SK-N-SH treated with all-trans-retinoic acid at 6 μM for 48 hours (cell line): Measurements from ENCODE around the gene ABI3.
A peak's percentile ranks its signal among the peaks of the same experiment; 100 is the strongest.

ENCODE experiments used
- ATAC-seq: fragments of 200-7000 bp; cut with Tn5 transposase; 3 replicates; pipeline ENCODE4 v1.9.1; 2020; ENCODE audit warnings: mild to moderate bottlenecking, moderate library complexity
- BACH2 ChIP-seq: fragments of 250-450 bp; sonication (Bioruptor Pico); IDR thresholded peaks from 2 replicates; pipeline ENCODE4 v1.9.0; 2021; ENCODE audit warnings: mild to moderate bottlenecking, borderline replicate concordance
- CSDC2 ChIP-seq: fragments of 250-450 bp; sonication (Bioruptor Pico); IDR thresholded peaks from 2 replicates; pipeline ENCODE4 v1.5.0; 2020; ENCODE audit warnings: mild to moderate bottlenecking, moderate library complexity
- ESRRG ChIP-seq: fragments of 250-450 bp; sonication (Bioruptor Pico); IDR thresholded peaks from 2 replicates; pipeline ENCODE4 v1.6.1; 2021; ENCODE audit warnings: mild to moderate bottlenecking
- GLIS3 ChIP-seq: fragments of 250-450 bp; sonication (Bioruptor Pico); IDR thresholded peaks from 2 replicates; pipeline ENCODE4 v1.5.0; 2020; ENCODE audit warnings: mild to moderate bottlenecking, moderate library complexity
- ISL1 ChIP-seq: fragments of 250-450 bp; sonication (Bioruptor Pico); IDR thresholded peaks from 2 replicates; pipeline ENCODE4 v2.1.2; 2022; ENCODE audit warnings: mild to moderate bottlenecking, moderate library complexity
- OSR1 ChIP-seq: fragments of 250-450 bp; sonication (Bioruptor Pico); IDR thresholded peaks from 2 replicates; pipeline ENCODE4 v1.8.0; 2022; ENCODE audit warnings: moderate library complexity, mild to moderate bottlenecking, inconsistent platforms
- PPARA ChIP-seq: fragments of 250-450 bp; sonication (Bioruptor Pico); IDR thresholded peaks from 2 replicates; pipeline ENCODE4 v1.5.0; 2020; ENCODE audit warnings: mild to moderate bottlenecking, borderline replicate concordance
- SNAI2 ChIP-seq: fragments of 250-450 bp; sonication (Bioruptor Pico); IDR thresholded peaks from 2 replicates; pipeline ENCODE4 v1.5.0; 2020; ENCODE audit warnings: mild to moderate bottlenecking, moderate library complexity
- TCF4 ChIP-seq: fragments of 250-450 bp; sonication (Bioruptor Pico); IDR thresholded peaks from 2 replicates; pipeline ENCODE4 v1.8.0; 2021; ENCODE audit warnings: mild to moderate bottlenecking, moderate library complexity, borderline replicate concordance
- TOX ChIP-seq: fragments of 250-450 bp; sonication (Bioruptor Pico); IDR thresholded peaks from 2 replicates; pipeline ENCODE4 v1.8.0; 2021; ENCODE audit warnings: mild to moderate bottlenecking, moderate library complexity, borderline replicate concordance
- ZC3H10 ChIP-seq: fragments of 250-450 bp; sonication (Bioruptor Pico); IDR thresholded peaks from 2 replicates; pipeline ENCODE4 v1.5.1; 2021; ENCODE audit warnings: mild to moderate bottlenecking, moderate library complexity
- ZFP3 ChIP-seq: fragments of 250-450 bp; sonication (Bioruptor Pico); IDR thresholded peaks from 2 replicates; pipeline ENCODE4 v1.5.0; 2020; ENCODE audit warnings: mild to moderate bottlenecking, moderate library complexity
- ZFP30 ChIP-seq: fragments of 450-650 bp; formaldehyde crosslinking; IDR thresholded peaks from 2 replicates; pipeline ENCODE4 v1.5.0; 2022; ENCODE audit warnings: mild to moderate bottlenecking, moderate library complexity
- ZNF565 ChIP-seq: fragments of 450-650 bp; formaldehyde crosslinking; conservative IDR thresholded peaks from 2 replicates; pipeline ENCODE4 v1.5.0; 2020; ENCODE audit warnings: low read depth, mild to moderate bottlenecking, moderate library complexity
- ZNF70 ChIP-seq: fragments of 450-650 bp; formaldehyde crosslinking; IDR thresholded peaks from 2 replicates; pipeline ENCODE4 v1.5.0; 2020; ENCODE audit warnings: mild to moderate bottlenecking, moderate library complexity
- ZNF8 ChIP-seq: fragments of 450-650 bp; formaldehyde crosslinking; IDR thresholded peaks from 2 replicates; pipeline ENCODE4 v1.5.0; 2020; ENCODE audit warnings: mild to moderate bottlenecking, moderate library complexity
- TF ChIP-seq, protein P1 (sequence below): fragments of 250-450 bp; sonication (Bioruptor Pico); IDR thresholded peaks from 2 replicates; pipeline ENCODE4 v1.8.0; 2020; ENCODE audit warnings: mild to moderate bottlenecking, moderate library complexity, borderline replicate concordance
- TF ChIP-seq, protein P2 (sequence below): fragments of 250-450 bp; sonication (Bioruptor Pico); IDR thresholded peaks from 2 replicates; pipeline ENCODE4 v1.5.1; 2020; ENCODE audit warnings: low read depth, mild to moderate bottlenecking, moderate library complexity
- TF ChIP-seq, protein P3 (sequence below): fragments of 250-450 bp; sonication (Bioruptor Pico); IDR thresholded peaks from 2 replicates; pipeline ENCODE4 v1.8.0; 2021; ENCODE audit warnings: low read depth, mild to moderate bottlenecking, moderate library complexity, borderline replicate concordance
- TF ChIP-seq, protein P4 (sequence below): fragments of 250-450 bp; sonication (Bioruptor Pico); IDR thresholded peaks from 2 replicates; pipeline ENCODE4 v1.5.0; 2020; ENCODE audit warnings: mild to moderate bottlenecking, moderate library complexity

The ABI3 gene

DNA sequence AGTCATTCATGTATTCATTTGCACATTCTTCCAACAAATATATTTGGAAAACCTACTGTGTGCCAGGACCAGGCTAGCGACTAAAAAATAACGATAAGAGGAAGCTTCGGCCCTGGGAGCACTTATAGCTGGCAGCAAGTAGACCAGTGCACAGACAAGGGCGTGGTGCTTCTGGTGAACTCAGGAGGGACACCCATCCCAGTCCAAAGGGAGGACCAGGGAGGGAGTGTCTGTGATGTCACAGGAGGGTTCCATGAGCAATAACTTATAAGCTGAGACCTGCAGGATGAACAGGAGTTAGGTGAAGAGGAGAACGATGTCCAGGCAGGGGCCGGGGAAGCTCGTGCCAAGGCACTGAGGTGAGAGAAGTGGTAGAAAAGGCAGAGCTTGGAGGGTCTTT, 37.4 kb downstream of the ABI3 start:
- no peak for TF ChIP-seq ZNF70 (CRISPR knock-in tag)
- no peak for TF ChIP-seq ZNF8
- no peak for TF ChIP-seq TOX (CRISPR knock-in tag)
- no peak for TF ChIP-seq ZFP30
- no peak for TF ChIP-seq GLIS3 (CRISPR knock-in tag)
- TF ChIP-seq PPARA (CRISPR knock-in tag), result no peak
- TF ChIP-seq TCF4 (CRISPR knock-in tag), result no peak
- no peak for TF ChIP-seq ESRRG (CRISPR knock-in tag)
- no peak for TF ChIP-seq ZFP3
- no peak for TF ChIP-seq SNAI2 (CRISPR knock-in tag)
- TF ChIP-seq, protein P1, sequence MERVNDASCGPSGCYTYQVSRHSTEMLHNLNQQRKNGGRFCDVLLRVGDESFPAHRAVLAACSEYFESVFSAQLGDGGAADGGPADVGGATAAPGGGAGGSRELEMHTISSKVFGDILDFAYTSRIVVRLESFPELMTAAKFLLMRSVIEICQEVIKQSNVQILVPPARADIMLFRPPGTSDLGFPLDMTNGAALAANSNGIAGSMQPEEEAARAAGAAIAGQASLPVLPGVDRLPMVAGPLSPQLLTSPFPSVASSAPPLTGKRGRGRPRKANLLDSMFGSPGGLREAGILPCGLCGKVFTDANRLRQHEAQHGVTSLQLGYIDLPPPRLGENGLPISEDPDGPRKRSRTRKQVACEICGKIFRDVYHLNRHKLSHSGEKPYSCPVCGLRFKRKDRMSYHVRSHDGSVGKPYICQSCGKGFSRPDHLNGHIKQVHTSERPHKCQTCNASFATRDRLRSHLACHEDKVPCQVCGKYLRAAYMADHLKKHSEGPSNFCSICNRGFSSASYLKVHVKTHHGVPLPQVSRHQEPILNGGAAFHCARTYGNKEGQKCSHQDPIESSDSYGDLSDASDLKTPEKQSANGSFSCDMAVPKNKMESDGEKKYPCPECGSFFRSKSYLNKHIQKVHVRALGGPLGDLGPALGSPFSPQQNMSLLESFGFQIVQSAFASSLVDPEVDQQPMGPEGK, result no peak
- ATAC-seq, result no peak

DNA sequence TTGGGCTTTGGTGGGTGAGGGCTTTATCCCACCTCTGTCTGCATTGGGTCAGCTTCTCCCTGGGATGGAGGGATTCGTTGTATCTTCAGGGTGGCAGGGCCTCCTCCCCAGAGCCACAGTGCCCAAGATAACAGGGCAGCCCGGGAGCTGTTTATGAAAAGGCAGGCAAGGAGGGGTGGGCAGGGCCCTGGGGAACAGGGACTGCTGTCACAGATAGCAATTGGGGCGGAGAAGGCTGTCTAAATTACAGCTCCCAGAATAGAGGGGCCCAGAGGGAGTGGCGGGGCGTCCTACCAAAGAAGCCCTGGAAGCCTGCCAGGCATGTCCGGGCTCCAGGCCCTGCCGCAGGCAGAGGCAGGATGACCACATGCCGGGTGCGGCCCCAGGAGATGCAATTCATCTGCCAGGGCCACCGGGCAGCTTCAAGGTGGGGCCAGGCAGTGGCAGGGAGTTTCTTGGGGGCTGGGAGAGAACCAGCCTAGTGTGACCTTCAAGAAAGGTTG, 38.8 kb downstream of the ABI3 start:
- ATAC-seq, result peak; percentile 52
- TF ChIP-seq ZNF8, result no peak
- TF ChIP-seq ZFP30, result no peak
- no peak for TF ChIP-seq BACH2 (CRISPR knock-in tag)
- TF ChIP-seq, protein P2, sequence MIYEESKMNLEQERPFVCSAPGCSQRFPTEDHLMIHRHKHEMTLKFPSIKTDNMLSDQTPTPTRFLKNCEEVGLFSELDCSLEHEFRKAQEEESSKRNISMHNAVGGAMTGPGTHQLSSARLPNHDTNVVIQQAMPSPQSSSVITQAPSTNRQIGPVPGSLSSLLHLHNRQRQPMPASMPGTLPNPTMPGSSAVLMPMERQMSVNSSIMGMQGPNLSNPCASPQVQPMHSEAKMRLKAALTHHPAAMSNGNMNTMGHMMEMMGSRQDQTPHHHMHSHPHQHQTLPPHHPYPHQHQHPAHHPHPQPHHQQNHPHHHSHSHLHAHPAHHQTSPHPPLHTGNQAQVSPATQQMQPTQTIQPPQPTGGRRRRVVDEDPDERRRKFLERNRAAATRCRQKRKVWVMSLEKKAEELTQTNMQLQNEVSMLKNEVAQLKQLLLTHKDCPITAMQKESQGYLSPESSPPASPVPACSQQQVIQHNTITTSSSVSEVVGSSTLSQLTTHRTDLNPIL (CRISPR knock-in tag), result no peak
- TF ChIP-seq CSDC2 (CRISPR knock-in tag), result no peak
- TF ChIP-seq ESRRG (CRISPR knock-in tag), result no peak
- TF ChIP-seq ZNF565 (CRISPR knock-in tag), result no peak
- TF ChIP-seq PPARA (CRISPR knock-in tag), result no peak
- TF ChIP-seq ZNF70 (CRISPR knock-in tag), result no peak
- TF ChIP-seq TOX (CRISPR knock-in tag), result no peak
- TF ChIP-seq TCF4 (CRISPR knock-in tag), result no peak
- TF ChIP-seq, protein P3, sequence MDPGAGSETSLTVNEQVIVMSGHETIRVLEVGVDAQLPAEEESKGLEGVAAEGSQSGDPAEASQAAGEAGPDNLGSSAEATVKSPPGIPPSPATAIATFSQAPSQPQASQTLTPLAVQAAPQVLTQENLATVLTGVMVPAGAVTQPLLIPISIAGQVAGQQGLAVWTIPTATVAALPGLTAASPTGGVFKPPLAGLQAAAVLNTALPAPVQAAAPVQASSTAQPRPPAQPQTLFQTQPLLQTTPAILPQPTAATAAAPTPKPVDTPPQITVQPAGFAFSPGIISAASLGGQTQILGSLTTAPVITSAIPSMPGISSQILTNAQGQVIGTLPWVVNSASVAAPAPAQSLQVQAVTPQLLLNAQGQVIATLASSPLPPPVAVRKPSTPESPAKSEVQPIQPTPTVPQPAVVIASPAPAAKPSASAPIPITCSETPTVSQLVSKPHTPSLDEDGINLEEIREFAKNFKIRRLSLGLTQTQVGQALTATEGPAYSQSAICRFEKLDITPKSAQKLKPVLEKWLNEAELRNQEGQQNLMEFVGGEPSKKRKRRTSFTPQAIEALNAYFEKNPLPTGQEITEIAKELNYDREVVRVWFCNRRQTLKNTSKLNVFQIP (CRISPR knock-in tag), result no peak
- TF ChIP-seq ZFP3, result no peak
- TF ChIP-seq OSR1, result no peak
- TF ChIP-seq SNAI2 (CRISPR knock-in tag), result no peak
- TF ChIP-seq, protein P4, sequence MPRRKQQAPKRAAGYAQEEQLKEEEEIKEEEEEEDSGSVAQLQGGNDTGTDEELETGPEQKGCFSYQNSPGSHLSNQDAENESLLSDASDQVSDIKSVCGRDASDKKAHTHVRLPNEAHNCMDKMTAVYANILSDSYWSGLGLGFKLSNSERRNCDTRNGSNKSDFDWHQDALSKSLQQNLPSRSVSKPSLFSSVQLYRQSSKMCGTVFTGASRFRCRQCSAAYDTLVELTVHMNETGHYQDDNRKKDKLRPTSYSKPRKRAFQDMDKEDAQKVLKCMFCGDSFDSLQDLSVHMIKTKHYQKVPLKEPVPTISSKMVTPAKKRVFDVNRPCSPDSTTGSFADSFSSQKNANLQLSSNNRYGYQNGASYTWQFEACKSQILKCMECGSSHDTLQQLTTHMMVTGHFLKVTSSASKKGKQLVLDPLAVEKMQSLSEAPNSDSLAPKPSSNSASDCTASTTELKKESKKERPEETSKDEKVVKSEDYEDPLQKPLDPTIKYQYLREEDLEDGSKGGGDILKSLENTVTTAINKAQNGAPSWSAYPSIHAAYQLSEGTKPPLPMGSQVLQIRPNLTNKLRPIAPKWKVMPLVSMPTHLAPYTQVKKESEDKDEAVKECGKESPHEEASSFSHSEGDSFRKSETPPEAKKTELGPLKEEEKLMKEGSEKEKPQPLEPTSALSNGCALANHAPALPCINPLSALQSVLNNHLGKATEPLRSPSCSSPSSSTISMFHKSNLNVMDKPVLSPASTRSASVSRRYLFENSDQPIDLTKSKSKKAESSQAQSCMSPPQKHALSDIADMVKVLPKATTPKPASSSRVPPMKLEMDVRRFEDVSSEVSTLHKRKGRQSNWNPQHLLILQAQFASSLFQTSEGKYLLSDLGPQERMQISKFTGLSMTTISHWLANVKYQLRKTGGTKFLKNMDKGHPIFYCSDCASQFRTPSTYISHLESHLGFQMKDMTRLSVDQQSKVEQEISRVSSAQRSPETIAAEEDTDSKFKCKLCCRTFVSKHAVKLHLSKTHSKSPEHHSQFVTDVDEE (CRISPR knock-in tag), result no peak
- TF ChIP-seq ISL1, result no peak
- no peak for TF ChIP-seq ZC3H10 (CRISPR knock-in tag)

DNA sequence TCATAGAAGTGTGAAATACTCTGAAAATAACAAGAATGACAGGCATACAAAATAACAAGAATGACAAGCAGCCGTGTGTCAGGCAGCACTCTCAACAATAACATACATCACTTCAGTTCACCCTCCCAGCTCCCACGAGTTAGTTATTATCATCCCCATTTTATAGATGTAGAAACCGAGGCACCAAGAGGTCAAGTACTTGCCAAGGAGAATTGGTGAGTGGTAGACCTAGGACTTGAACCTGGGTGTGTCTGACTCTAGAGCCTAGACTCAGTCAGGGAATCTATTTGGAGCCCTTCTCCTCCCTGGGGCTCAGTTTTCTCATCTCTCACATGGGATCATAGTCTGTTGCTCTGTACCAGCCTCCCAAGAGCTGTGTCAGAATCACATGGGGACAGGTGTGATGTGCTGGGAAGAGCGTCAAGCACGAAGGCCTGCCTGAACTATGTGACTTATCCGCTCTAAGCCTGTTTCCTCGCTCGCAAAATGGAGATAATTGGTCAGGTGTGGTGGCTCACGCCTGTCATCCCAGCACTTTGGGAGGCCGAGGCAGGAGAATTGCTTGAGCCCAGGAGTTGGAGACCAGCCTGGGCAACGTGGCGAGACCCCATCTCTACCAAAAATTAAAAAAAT, 39.5 kb downstream of the ABI3 start:
- ATAC-seq, result no peak

More for the DNA sequence above, 39.5 kb downstream of the ABI3 start:
- TF ChIP-seq ZFP3, result no peak
- no peak for TF ChIP-seq SNAI2 (CRISPR knock-in tag)
- TF ChIP-seq, protein P2 (CRISPR knock-in tag), result no peak
- TF ChIP-seq, protein P4 (CRISPR knock-in tag), result no peak
- no peak for TF ChIP-seq CSDC2 (CRISPR knock-in tag)
- TF ChIP-seq ISL1, result no peak
- no peak for TF ChIP-seq ZFP30
- no peak for TF ChIP-seq BACH2 (CRISPR knock-in tag)
